Activated CD4-positive, alpha-beta T cell treated with anti-CD3 and anti-CD28 coated beads for 36 hours (primary cell): ENCODE data around the gene FGFR3. TPM values are rescaled to one million over a fixed set of nuclear protein-coding genes. Genes with fewer than 3 reads are reported as not detected.
"Not testable (repeated sequence)": the region's sequence is repeated elsewhere in the genome, so short reads cannot be mapped to it uniquely, and the experiment has no call there.

Experiments
- ATAC-seq: fragments of 200-7000 bp; cut with Tn5 transposase; one replicate; pipeline ENCODE4 v1.10.0; 2021; ENCODE audit warnings: mild to moderate bottlenecking, moderate library complexity
- CTCF ChIA-PET: fragments of 350-600 bp; sonication (Branson Sonifier 250); formaldehyde crosslinking; loops from one replicate; lab custom pipeline; 2021; ENCODE audit warnings: antibody characterized with exemption; lab: Charles Lee
- POLR2A ChIA-PET: fragments of 350-600 bp; sonication (Branson Sonifier 250); formaldehyde crosslinking; loops from one replicate; lab custom pipeline; 2021; ENCODE audit warnings: antibody characterized with exemption, inconsistent platforms; lab: Charles Lee
- DNase-seq: peaks from one replicate; pipeline ENCODE4 v3.0.0-alpha.2; 2020
- H3K27ac Mint-ChIP-seq: one replicate; pipeline ENCODE4 v1.8.0; 2021; ENCODE audit warnings: mixed read lengths
- H3K27me3 Mint-ChIP-seq: one replicate; pipeline ENCODE4 v1.8.0; 2021; ENCODE audit warnings: mixed read lengths
- H3K36me3 Mint-ChIP-seq: one replicate; pipeline ENCODE4 v1.8.0; 2021; ENCODE audit warnings: low read depth, mixed read lengths
- H3K4me1 Mint-ChIP-seq: one replicate; pipeline ENCODE4 v1.8.0; 2021; ENCODE audit warnings: mixed read lengths
- H3K4me3 Mint-ChIP-seq: one replicate; pipeline ENCODE4 v1.8.0; 2021; ENCODE audit warnings: mild to moderate bottlenecking, moderate library complexity, mixed read lengths
- H3K9me3 Mint-ChIP-seq: one replicate; pipeline ENCODE4 v1.8.0; 2021; ENCODE audit warnings: low read depth, mixed read lengths
- intact Hi-C, 2 experiments: fragments of 100-400 bp; cut with DNase I in 1 of 2; cut with micrococcal nuclease in 1 of 2; formaldehyde crosslinking; loops; one replicate each; pipeline versions ENCODE4 v1.14.2 to v1.15.1; 2022 to 2024; cut with DNase I, micrococcal nuclease
- total RNA-seq, 2 experiments: library from RNA; stranded (reverse); gene quantifications; one replicate each; pipeline ENCODE4 v1.2.3, GENCODE V29; 2021

The FGFR3 gene
- total RNA-seq, 2 experiments from 2014 or later, result 0.11 TPM; not detected in 1

DNA sequence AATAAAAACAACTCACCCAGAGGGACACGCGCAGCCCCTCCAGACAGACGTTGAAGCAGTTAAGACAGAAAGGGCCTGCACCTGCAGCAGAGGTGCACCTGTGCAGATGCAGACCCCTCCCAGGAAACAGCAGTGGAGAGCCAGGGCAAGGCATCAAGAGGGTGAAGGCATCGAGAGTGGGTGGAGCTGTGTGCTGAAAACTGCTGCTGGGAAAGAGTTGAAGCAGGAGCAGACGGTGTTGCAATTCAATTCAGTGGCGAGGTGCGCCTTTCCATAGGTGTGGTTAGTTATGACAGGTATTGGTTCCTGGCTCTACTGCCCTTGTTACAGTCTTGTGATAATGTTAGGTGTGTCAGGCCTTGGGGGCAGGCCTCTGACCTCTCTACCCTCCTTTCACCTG lies 46.2 kb downstream of the FGFR3 start:
- DNase-seq, result no peak
- no peak for ATAC-seq
- Mint-ChIP-seq H3K36me3 (peaks cover 20% of the 10 kb centered on the region), H3K4me1 (peaks cover 4% of the 10 kb centered on the region), H3K4me3 (no peak overlapping the region), H3K9me3 (no peaks in the 10 kb centered on the region), H3K27me3 (no peaks in the 10 kb centered on the region), H3K27ac (no peak overlapping the region)
- ChIA-PET POLR2A (interaction anchor here (0.6 kb wide), 1 partner anchor 118 kb away, joined by 3 read pairs; the partner anchor contains the start of genes TACC3 and TMEM129), CTCF (no interaction called here)
- intact Hi-C loops, result no loop called here

DNA sequence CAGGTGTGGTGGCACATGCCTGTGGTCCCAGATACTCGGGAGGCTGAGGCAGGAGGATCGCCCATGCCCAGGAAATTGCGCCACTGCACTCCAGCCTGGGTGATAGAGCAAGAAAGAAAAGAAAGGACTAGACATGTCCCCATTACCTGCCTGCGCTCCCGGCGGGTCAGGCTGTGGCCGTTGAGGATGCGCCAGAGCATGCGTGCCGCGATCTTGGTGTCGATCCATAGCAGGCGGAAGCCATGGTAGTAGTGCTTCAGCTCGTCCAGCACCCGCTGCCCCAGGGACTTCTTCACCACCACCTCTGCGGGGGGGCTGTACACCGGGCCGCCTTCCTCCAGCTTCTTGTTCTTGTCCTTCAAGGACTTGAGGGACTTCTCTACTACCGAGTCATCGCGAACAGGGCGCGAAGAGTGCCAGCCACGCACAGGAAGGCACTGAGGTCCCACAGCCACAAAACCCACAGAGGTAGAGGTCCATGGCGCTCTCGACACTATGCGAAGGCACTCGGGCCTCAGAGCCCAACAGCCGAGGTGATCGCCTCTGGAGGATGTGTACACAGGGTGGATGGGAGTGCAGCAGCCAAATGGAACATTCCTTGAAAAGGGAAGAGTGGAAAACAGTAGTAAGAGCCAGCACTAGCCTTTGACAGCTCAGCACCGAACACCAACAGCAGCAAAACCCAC lies 48.3 kb downstream of the FGFR3 start:
- H3K4me3 Mint-ChIP-seq, result no peak overlapping the region
- H3K27ac Mint-ChIP-seq, result no peak overlapping the region
- H3K9me3 Mint-ChIP-seq, result no peaks in the 10 kb centered on the region
- POLR2A ChIA-PET, result no interaction called here
- no peak for ATAC-seq
- H3K4me1 Mint-ChIP-seq, result peaks cover 2% of the 10 kb centered on the region
- intact Hi-C loops, result no loop called here
- CTCF ChIA-PET, result interaction anchor here (0.6 to 0.7 kb wide), 3 partner anchors 8 to 187 kb away, joined by 3 read pairs; no protein-coding TSS in a partner anchor
- peaks cover 21% of the 10 kb centered on the region for H3K36me3 Mint-ChIP-seq
- DNase-seq, result no peak
- H3K27me3 Mint-ChIP-seq, result no peaks in the 10 kb centered on the region

- Mint-ChIP-seq H3K27ac (no peak overlapping the region), H3K36me3 (peaks cover 24% of the 10 kb centered on the region), H3K4me3 (no peak overlapping the region), H3K27me3 (no peaks in the 10 kb centered on the region), H3K4me1 (peaks cover 2% of the 10 kb centered on the region), H3K9me3 (no peaks in the 10 kb centered on the region)
- intact Hi-C loops, result no loop called here
- ATAC-seq (no peak), DNase-seq (no peak)
- POLR2A ChIA-PET, result no interaction called here
- CTCF ChIA-PET, result interaction anchor here (0.7 kb wide), 1 partner anchor 187 kb away, joined by 3 read pairs; no protein-coding TSS in a partner anchor
Observed at GRCh38 chr4:1841887-1842210, 48.8 kb downstream of the FGFR3 start.

GRCh38 chr4:1842339-1842895 lies 49.3 kb downstream of the FGFR3 start:
- intact Hi-C loops, result no loop called here
- H3K27me3 Mint-ChIP-seq, result no peaks in the 10 kb centered on the region
- no peak overlapping the region for H3K4me3 Mint-ChIP-seq
- DNase-seq (no peak), ATAC-seq (no peak)
- peaks cover 29% of the 10 kb centered on the region for H3K36me3 Mint-ChIP-seq
- ChIA-PET CTCF (interaction anchor here (0.7 kb wide), 1 partner anchor 186 kb away, joined by 3 read pairs; no protein-coding TSS in a partner anchor), POLR2A (no interaction called here)
- no peak overlapping the region for H3K27ac Mint-ChIP-seq
- H3K9me3 Mint-ChIP-seq, result no peaks in the 10 kb centered on the region
- H3K4me1 Mint-ChIP-seq, result peaks cover 2% of the 10 kb centered on the region

DNA sequence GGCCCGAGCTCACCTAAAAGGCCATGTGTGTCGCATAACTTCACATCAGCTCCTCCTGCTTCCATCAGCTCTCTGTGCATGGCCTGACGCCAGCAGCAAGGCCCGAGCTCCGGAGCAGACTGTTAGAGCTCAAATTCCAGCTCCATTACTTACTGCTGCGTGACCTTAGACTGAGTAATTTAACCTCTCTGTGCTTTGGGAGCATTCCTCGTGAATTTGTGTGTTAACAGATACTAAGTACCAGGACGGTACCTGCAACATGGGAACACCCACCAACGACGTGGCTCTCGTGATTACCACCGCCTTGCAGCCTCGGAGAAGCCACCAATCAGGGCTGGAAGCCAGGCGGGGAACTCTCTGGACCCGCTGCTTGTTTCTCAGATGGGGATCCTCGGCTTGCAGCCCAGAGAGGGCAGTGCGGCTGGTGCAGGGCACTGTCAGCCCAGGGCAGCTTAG lies 49.9 kb downstream of the FGFR3 start:
- DNase-seq (no peak), ATAC-seq (no peak)
- Mint-ChIP-seq H3K27me3 (no peaks in the 10 kb centered on the region), H3K9me3 (no peaks in the 10 kb centered on the region), H3K36me3 (peaks cover 30% of the 10 kb centered on the region), H3K27ac (no peak overlapping the region), H3K4me3 (no peak overlapping the region), H3K4me1 (peaks cover 2% of the 10 kb centered on the region)
- POLR2A ChIA-PET, result no interaction called here
- CTCF ChIA-PET, result no interaction called here
- intact Hi-C loops, result no loop called here

- Mint-ChIP-seq H3K9me3 (no peaks in the 10 kb centered on the region), H3K36me3 (peaks cover 33% of the 10 kb centered on the region), H3K4me3 (no peak overlapping the region), H3K4me1 (peaks cover 2% of the 10 kb centered on the region), H3K27me3 (no peaks in the 10 kb centered on the region), H3K27ac (no peak overlapping the region)
- ChIA-PET CTCF (interaction anchor here (0.7 kb wide), 1 partner anchor 591 kb away, joined by 5 read pairs; no protein-coding TSS in a partner anchor), POLR2A (no interaction called here)
- ATAC-seq, result no peak
- intact Hi-C loops, result no loop called here
- DNase-seq, result no peak
Observed at GRCh38 chr4:1843852-1844251, 50.8 kb downstream of the FGFR3 start.

DNA sequence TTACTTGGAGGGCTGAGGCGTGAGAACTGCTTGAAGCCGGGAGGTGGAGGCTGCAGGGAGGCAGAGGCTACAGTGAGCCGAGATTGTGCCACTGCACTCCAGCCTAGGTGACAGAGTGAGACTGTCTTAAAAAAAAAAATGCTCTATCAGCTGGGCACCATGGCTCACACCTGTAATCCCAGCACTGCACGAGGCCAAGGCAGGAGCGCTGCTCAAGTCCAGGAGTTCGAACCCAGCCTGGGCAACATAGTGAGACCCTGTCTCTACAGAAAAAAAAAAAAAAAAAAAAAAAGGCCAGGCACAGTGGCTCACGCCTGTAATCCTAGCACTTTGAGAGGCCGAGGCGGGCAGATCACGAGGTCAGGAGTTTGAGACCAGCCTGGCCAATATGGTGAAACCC lies 51.5 kb downstream of the FGFR3 start:
- ATAC-seq, H3K4me1 Mint-ChIP-seq, POLR2A ChIA-PET, H3K27me3 Mint-ChIP-seq, DNase-seq, H3K9me3 Mint-ChIP-seq, H3K27ac Mint-ChIP-seq, intact Hi-C loops, H3K4me3 Mint-ChIP-seq: not testable (repeated sequence)
- CTCF ChIA-PET, result interaction anchor here (0.8 to 1.1 kb wide), 2 partner anchors 26 to 97 kb away, joined by 3 read pairs; no protein-coding TSS in a partner anchor
- H3K36me3 Mint-ChIP-seq, result peaks cover 28% of the 10 kb centered on the region

DNA sequence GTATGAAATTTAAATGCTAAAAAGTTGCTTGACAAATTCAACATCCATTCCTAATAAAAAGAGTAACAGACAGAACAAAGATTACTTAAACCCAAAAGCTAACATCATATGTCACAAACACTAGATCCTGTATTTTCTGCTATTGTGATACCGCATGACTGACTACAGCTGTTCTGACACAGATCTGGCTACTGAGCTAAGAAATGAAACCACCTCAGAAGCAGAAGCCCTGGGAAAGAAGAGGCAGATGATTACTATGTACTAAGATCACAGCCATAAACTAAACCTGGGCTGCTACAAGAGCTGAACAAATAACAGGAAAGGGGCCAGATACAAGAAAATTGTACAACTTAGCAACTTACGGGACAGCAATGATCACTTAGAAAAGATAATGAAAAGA lies 53.5 kb downstream of the FGFR3 start:
- CTCF ChIA-PET, result interaction anchor here (0.6 to 1.8 kb wide), 2 partner anchors 53 to 273 kb away, joined by 3 to 10 read pairs; no protein-coding TSS in a partner anchor
- no peak for ATAC-seq
- POLR2A ChIA-PET, result interaction anchor here (0.6 kb wide), 1 partner anchor 165 kb away, joined by 3 read pairs; no protein-coding TSS in a partner anchor

GRCh38 chr4:1850276-1850675 lies 57.2 kb downstream of the FGFR3 start:
- Mint-ChIP-seq H3K27ac (no peak overlapping the region), H3K36me3 (peaks cover 23% of the 10 kb centered on the region), H3K27me3 (no peaks in the 10 kb centered on the region), H3K4me1 (peaks cover 37% of the 10 kb centered on the region), H3K4me3 (no peak overlapping the region), H3K9me3 (no peaks in the 10 kb centered on the region)
- intact Hi-C loops, result no loop called here
- ATAC-seq (no peak), DNase-seq (no peak)
- ChIA-PET CTCF (interaction anchor here (0.6 to 1.4 kb wide), 2 partner anchors 14 to 52 kb away, joined by 4 read pairs; no protein-coding TSS in a partner anchor), POLR2A (no interaction called here)

More for the DNA sequence above, 53.5 kb downstream of the FGFR3 start:
- Mint-ChIP-seq H3K4me3 (no peak overlapping the region), H3K36me3 (peaks cover 26% of the 10 kb centered on the region), H3K9me3 (no peaks in the 10 kb centered on the region), H3K27me3 (no peaks in the 10 kb centered on the region), H3K4me1 (peaks cover 13% of the 10 kb centered on the region), H3K27ac (no peak overlapping the region)
- intact Hi-C loops, result no loop called here
- no peak for DNase-seq

DNA sequence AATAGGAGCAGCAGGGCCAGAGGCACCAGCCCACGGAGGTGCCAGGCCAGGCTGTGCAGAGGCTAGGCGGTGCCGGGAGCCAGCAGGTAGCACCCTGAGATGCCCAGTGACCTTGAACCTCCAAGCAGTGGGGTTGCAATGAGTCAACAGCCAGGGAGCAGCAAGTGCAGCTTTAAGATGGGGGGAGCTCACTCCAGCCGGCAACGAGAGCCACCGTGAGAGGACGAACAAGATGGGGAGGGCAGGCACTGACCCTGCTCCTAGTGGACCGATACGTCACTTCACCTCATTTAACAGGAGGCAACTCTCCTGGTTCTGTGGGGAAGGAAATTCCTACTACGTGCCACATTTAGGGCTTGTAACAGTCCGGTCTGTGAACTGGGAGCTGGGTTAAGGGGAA lies 58.1 kb downstream of the FGFR3 start:
- no peak for ATAC-seq
- Mint-ChIP-seq H3K9me3 (no peaks in the 10 kb centered on the region), H3K4me3 (no peak overlapping the region), H3K4me1 (peaks cover 37% of the 10 kb centered on the region), H3K27ac (no peak overlapping the region), H3K27me3 (no peaks in the 10 kb centered on the region), H3K36me3 (peaks cover 23% of the 10 kb centered on the region)
- CTCF ChIA-PET, result interaction anchor here (0.6 to 0.9 kb wide), 4 partner anchors 48 to 540 kb away, joined by 3 to 6 read pairs (median 3); no protein-coding TSS in a partner anchor
- intact Hi-C loops, result no loop called here
- DNase-seq, result no peak
- POLR2A ChIA-PET, result interaction anchor here (0.7 kb wide), 1 partner anchor 59 kb away, joined by 3 read pairs; no protein-coding TSS in a partner anchor

DNA sequence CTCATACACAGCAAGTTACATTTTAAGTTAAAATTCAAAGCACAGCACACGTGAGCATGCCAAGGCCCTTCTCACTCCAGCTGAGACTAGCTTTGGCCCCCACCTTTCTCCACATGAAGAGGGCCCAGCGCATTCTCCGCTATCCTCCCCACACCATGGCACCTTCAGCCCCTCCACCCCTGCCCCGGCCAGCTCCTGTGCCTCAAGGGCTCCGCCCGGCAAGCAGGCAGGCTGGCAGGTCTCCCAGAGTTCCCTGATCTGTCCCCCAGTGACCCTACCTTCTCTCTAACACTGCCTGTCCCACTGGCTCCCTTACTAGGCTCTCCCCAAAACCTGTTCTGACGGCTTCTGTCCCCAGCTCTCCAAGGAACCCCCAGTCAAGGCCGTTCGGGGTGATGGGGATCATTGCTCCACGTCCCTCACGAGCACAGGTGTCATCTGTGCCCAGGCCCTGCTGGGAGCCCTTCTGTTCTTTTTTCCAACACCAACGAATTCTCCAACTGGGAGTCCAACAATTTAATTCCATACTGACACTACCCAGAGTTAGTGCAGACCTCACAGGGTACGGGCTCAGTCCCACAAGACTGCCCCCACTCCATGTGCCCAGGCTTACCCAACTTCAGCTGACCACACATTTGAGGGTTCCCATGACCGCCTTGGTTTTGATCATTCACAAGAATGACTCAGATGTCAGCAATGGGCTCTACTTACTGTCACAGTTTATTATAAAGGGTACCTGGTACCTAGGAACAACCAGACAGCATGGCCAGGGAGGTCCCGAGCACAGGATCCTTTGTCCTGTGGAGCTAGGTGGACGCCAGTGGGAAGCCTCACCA lies 58.7 kb downstream of the FGFR3 start:
- CTCF ChIA-PET, result interaction anchor here (0.6 to 0.9 kb wide), 5 partner anchors 48 to 539 kb away, joined by 3 to 6 read pairs (median 3); no protein-coding TSS in a partner anchor

More for the DNA sequence above, 58.7 kb downstream of the FGFR3 start:
- Mint-ChIP-seq H3K27me3 (no peaks in the 10 kb centered on the region), H3K27ac (peak overlapping the region; percentile 19), H3K36me3 (peaks cover 18% of the 10 kb centered on the region), H3K4me3 (no peak overlapping the region), H3K4me1 (peaks cover 38% of the 10 kb centered on the region), H3K9me3 (no peaks in the 10 kb centered on the region)
- ATAC-seq (no peak), DNase-seq (no peak)
- intact Hi-C loops, result no loop called here
- POLR2A ChIA-PET, result interaction anchor here (0.5 kb wide), 1 partner anchor 23 kb away, joined by 3 read pairs; no protein-coding TSS in a partner anchor
